Measurements from ENCODE around the gene SIAH1.

SIAH1 gene

DNA sequence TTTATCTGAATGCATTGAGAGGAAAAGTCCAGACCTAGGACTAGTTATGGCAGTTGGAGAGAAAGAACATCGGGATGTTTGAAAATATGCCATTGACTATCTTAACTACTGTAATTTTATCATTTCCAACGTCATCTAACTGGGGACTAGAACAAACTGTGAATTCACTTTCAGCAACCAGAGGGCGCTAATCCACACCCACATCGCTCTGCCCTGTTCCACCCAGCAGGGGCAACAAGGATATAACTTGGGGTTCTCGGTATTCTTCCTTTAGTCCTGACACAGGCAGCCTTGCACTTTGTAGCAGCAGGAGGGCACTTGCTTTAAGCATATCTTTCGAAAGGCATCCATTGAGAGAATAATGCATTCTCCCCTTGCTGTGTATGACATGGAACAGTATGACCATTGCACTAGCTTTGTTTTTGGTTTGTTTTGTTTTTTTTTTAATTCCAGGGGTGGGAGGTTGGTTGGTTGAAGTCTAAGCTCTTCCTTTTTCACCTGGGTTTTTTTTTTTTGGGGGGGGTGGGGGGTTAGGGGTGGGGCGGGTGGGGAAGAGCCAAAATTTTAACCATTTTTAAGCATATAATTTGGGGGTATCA is 31.5 kb downstream of the SIAH1 start (continued):
- TF ChIP-seq, protein P1, sequence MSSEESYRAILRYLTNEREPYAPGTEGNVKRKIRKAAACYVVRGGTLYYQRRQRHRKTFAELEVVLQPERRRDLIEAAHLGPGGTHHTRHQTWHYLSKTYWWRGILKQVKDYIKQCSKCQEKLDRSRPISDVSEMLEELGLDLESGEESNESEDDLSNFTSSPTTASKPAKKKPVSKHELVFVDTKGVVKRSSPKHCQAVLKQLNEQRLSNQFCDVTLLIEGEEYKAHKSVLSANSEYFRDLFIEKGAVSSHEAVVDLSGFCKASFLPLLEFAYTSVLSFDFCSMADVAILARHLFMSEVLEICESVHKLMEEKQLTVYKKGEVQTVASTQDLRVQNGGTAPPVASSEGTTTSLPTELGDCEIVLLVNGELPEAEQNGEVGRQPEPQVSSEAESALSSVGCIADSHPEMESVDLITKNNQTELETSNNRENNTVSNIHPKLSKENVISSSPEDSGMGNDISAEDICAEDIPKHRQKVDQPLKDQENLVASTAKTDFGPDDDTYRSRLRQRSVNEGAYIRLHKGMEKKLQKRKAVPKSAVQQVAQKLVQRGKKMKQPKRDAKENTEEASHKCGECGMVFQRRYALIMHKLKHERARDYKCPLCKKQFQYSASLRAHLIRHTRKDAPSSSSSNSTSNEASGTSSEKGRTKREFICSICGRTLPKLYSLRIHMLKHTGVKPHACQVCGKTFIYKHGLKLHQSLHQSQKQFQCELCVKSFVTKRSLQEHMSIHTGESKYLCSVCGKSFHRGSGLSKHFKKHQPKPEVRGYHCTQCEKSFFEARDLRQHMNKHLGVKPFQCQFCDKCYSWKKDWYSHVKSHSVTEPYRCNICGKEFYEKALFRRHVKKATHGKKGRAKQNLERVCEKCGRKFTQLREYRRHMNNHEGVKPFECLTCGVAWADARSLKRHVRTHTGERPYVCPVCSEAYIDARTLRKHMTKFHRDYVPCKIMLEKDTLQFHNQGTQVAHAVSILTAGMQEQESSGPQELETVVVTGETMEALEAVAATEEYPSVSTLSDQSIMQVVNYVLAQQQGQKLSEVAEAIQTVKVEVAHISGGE (tag by site-specific recombination; conservative IDR thresholded peaks at IDR 0.05; ENCODE audit: low read depth): no peak
- TF ChIP-seq ZNF792 (tag by site-specific recombination; IDR thresholded peaks at IDR 0.05) (no peak), EGR2 (tag by site-specific recombination; IDR thresholded peaks at IDR 0.05; ENCODE audit: low read depth) (0 out of 2 replicates have a peak, but pooled peaks have one; percentile 14), WT1 (tag by site-specific recombination; IDR thresholded peaks at IDR 0.05) (no peak), ZBTB17 (tag by site-specific recombination; IDR thresholded peaks at IDR 0.05) (peak; percentile 97), ZBTB1 (tag by site-specific recombination; IDR thresholded peaks at IDR 0.05) (no peak), AEBP2 (tag by site-specific recombination; IDR thresholded peaks at IDR 0.05; ENCODE audit: borderline replicate concordance) (no peak), ZNF211 (tag by site-specific recombination; IDR thresholded peaks at IDR 0.05; ENCODE audit: low read depth) (no peak), KLF9 (tag by site-specific recombination; IDR thresholded peaks at IDR 0.05; ENCODE audit: low read depth) (no peak), KLF1 (tag by site-specific recombination; IDR thresholded peaks at IDR 0.05) (no peak), ZNF571 (tag by site-specific recombination; IDR thresholded peaks at IDR 0.05) (no peak), ZNF621 (tag by site-specific recombination; IDR thresholded peaks at IDR 0.05) (no peak), ZNF654 (tag by site-specific recombination; IDR thresholded peaks at IDR 0.05; ENCODE audit: low read depth) (peak; percentile 41; the same call in 1 of the 2 replicates), ZNF48 (tag by site-specific recombination; IDR thresholded peaks at IDR 0.05) (no peak), ZNF169 (tag by site-specific recombination; IDR thresholded peaks at IDR 0.05) (no peak), GLIS2 (tag by site-specific recombination; IDR thresholded peaks at IDR 0.05) (no peak), ZNF391 (tag by site-specific recombination; IDR thresholded peaks at IDR 0.05; ENCODE audit: borderline replicate concordance, low read depth) (no peak), ZNF19 (tag by site-specific recombination; IDR thresholded peaks at IDR 0.05; ENCODE audit: low read depth) (no peak)
- TF ChIP-seq, protein P2, sequence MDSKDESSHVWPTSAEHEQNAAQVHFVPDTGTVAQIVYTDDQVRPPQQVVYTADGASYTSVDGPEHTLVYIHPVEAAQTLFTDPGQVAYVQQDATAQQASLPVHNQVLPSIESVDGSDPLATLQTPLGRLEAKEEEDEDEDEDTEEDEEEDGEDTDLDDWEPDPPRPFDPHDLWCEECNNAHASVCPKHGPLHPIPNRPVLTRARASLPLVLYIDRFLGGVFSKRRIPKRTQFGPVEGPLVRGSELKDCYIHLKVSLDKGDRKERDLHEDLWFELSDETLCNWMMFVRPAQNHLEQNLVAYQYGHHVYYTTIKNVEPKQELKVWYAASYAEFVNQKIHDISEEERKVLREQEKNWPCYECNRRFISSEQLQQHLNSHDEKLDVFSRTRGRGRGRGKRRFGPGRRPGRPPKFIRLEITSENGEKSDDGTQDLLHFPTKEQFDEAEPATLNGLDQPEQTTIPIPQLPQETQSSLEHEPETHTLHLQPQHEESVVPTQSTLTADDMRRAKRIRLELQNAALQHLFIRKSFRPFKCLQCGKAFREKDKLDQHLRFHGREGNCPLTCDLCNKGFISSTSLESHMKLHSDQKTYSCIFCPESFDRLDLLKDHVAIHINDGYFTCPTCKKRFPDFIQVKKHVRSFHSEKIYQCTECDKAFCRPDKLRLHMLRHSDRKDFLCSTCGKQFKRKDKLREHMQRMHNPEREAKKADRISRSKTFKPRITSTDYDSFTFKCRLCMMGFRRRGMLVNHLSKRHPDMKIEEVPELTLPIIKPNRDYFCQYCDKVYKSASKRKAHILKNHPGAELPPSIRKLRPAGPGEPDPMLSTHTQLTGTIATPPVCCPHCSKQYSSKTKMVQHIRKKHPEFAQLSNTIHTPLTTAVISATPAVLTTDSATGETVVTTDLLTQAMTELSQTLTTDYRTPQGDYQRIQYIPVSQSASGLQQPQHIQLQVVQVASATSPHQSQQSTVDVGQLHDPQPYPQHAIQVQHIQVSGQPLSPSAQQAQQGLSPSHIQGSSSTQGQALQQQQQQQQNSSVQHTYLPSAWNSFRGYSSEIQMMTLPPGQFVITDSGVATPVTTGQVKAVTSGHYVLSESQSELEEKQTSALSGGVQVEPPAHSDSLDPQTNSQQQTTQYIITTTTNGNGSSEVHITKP (tag by site-specific recombination; IDR thresholded peaks at IDR 0.05): no peak
- TF ChIP-seq, protein P3, sequence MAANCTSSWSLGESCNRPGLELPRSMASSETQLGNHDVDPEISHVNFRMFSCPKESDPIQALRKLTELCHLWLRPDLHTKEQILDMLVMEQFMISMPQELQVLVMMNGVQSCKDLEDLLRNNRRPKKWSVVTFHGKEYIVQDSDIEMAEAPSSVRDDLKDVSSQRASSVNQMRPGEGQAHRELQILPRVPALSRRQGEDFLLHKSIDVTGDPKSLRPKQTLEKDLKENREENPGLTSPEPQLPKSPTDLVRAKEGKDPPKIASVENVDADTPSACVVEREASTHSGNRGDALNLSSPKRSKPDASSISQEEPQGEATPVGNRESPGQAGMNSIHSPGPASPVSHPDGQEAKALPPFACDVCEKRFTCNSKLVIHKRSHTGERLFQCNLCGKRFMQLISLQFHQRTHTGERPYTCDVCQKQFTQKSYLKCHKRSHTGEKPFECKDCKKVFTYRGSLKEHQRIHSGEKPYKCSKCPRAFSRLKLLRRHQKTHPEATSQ (tag by site-specific recombination; IDR thresholded peaks at IDR 0.05): no peak
